Articular chondrocyte of knee joint (primary cell): ENCODE measurements around the gene ZNF493. TPM values are rescaled to one million over a fixed set of nuclear protein-coding genes. Genes with fewer than 3 reads are reported as not detected.

Source experiments
- total RNA-seq: library from RNA; depleted of rRNA; stranded (reverse); fragments of >200 nt; gene quantifications from 2 replicates; pipeline ENCODE4 v1.2.3, GENCODE V29; 2012

ZNF493 gene
- 20.6 and 21.6 TPM in 2 replicates for total RNA-seq

DNA sequence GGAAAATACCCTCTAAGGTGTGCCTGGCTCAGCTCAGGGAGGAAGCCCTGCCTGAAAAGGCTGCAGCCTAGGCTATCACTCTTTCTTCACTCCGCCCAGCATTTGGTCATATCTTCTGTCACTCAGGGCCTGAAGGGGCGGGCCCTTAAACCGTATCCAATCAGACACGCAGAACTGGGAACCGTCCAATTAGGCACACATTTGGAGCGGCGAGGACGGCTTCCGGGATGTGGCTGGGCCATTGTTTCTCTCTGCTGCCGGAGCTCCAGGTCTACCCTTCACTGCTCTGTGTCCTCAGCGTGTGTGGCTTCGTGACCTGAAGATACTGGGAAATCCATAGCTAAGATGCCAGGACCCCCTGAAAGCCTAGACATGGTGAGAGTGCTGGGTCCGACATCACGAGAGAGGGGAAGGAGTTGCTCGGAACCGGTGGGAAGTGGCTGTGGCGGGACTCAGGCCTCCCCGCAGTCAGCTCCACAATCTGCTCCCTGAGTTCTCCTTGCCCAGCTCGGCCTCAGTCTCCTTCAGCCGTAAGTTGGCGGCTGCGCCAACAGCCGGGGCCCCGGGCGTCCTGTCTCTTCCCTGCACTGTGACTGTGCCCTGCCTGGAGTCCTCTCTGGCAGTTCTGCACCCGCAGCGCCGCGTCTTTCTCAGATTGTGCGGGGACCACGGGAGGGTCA is at the start of gene ZNF493:
Gene ZNF493, plus strand, starts transcription at position 241 of the 680 bp plus-strand sequence. Its CDS starts 105 bp downstream, at position 346.

GRCh38 chr19:21358768-21359451 is 38.0 kb upstream of the ZNF493 start, which contains the start of gene ZNF738:
ZNF738 (plus strand) TSS chr19:21359000; CDS start chr19:21359141, 141 bp downstream.

Other genes with a start within 250 kb of the ZNF493 start
- gene ZNF708, start 67.7 kb upstream of the ZNF493 start, total RNA-seq = 10.3 and 10.5 TPM in 2 replicates
- gene ZNF738, start 38.1 kb upstream of the ZNF493 start, total RNA-seq = 6.4 and 6.7 TPM in 2 replicates
- gene ZNF429, start 108.5 kb downstream of the ZNF493 start, total RNA-seq = 10.6 TPM in 2 replicates